OCI-LY1 (cell line): ENCODE measurements around the gene PCNT.

Experiments
- H2AFZ ChIP-seq: fragments of 200-600 bp; sonication (generic), shearing (Covaris generic); 2 replicates; pipeline ENCODE4 v1.6.0; 2014; ENCODE audit warnings: antibody characterized with exemption, mild to moderate bottlenecking, low read length
- H3F3A ChIP-seq: fragments of 200-600 bp; sonication (generic), shearing (Covaris generic); 2 replicates; pipeline ENCODE4 v1.6.0; 2014; ENCODE audit warnings: mild to moderate bottlenecking, antibody characterized with exemption, low read length, moderate library complexity; ENCODE audit not compliant: insufficient read depth
- H3K27ac ChIP-seq: fragments of 200-600 bp; sonication (generic); 2 replicates; pipeline ENCODE4 v1.5.1; 2014; ENCODE audit warnings: low read length, mixed run types, mild to moderate bottlenecking, low read depth; ENCODE audit not compliant: poor library complexity, severe bottlenecking
- H3K27me3 ChIP-seq: fragments of 200-600 bp; sonication (generic); 2 replicates; pipeline ENCODE4 v1.6.0; 2014; ENCODE audit warnings: antibody characterized with exemption, mild to moderate bottlenecking, low read length, moderate library complexity; ENCODE audit not compliant: insufficient read depth
- H3K36me3 ChIP-seq: fragments of 200-600 bp; sonication (generic); 2 replicates; pipeline ENCODE4 v1.6.1; 2014; ENCODE audit warnings: mild to moderate bottlenecking, antibody characterized with exemption, low read length, moderate library complexity, mixed read lengths; ENCODE audit not compliant: insufficient read depth
- H3K4me1 ChIP-seq: fragments of 200-600 bp; sonication (generic); 2 replicates; pipeline ENCODE4 v1.5.1; 2014; ENCODE audit warnings: mild to moderate bottlenecking, low read length, moderate library complexity; ENCODE audit not compliant: insufficient read depth, severe bottlenecking
- H3K4me2 ChIP-seq: fragments of 200-600 bp; sonication (generic), shearing (Covaris generic); 2 replicates; pipeline ENCODE4 v1.6.1; 2014; ENCODE audit warnings: low read length
- H3K4me3 ChIP-seq: fragments of 200-600 bp; sonication (generic); 2 replicates; pipeline ENCODE4 v1.5.1; 2014; ENCODE audit warnings: low read length, low read depth, mild to moderate bottlenecking, mixed read lengths; ENCODE audit not compliant: poor library complexity, severe bottlenecking
- H3K79me2 ChIP-seq: fragments of 200-600 bp; shearing (Covaris generic); 2 replicates; pipeline ENCODE4 v1.6.1; 2016; ENCODE audit warnings: mixed run types, low read length, mixed read lengths; ENCODE audit not compliant: insufficient read depth
- H3K9ac ChIP-seq: fragments of 200-600 bp; sonication (generic), shearing (Covaris generic); 2 replicates; pipeline ENCODE4 v1.6.1; 2014; ENCODE audit warnings: mild to moderate bottlenecking, low read length, mixed read lengths
- H3K9me2 ChIP-seq: fragments of 200-600 bp; sonication (generic), shearing (Covaris generic); 2 replicates; pipeline ENCODE4 v1.6.1; 2014; ENCODE audit warnings: low read depth, mild to moderate bottlenecking, low read length, mixed read lengths
- H3K9me3 ChIP-seq: fragments of 200-600 bp; shearing (Covaris generic); 2 replicates; pipeline ENCODE4 v1.6.1; 2014; ENCODE audit warnings: low read length, mixed read lengths
- H4K20me1 ChIP-seq: fragments of 200-600 bp; sonication (generic), shearing (Covaris generic); 2 replicates; pipeline ENCODE4 v1.6.0; 2016; ENCODE audit warnings: mild to moderate bottlenecking, low read length; ENCODE audit not compliant: insufficient read depth
- CTCF ChIP-seq: fragments of 200-600 bp; sonication (generic), shearing (Covaris generic); IDR thresholded peaks from 2 replicates; pipeline ENCODE4 v1.5.1; 2017; ENCODE audit warnings: mild to moderate bottlenecking, antibody characterized with exemption, low read length, moderate library complexity, mixed read lengths
- EZH2 ChIP-seq: fragments of 200-600 bp; sonication (generic), shearing (Covaris generic); IDR thresholded peaks from 2 replicates; pipeline ENCODE4 v1.8.0; 2017; ENCODE audit warnings: borderline replicate concordance, mixed run types, mild to moderate bottlenecking, antibody characterized with exemption, low read length, moderate library complexity, mixed read lengths

Gene PCNT

DNA sequence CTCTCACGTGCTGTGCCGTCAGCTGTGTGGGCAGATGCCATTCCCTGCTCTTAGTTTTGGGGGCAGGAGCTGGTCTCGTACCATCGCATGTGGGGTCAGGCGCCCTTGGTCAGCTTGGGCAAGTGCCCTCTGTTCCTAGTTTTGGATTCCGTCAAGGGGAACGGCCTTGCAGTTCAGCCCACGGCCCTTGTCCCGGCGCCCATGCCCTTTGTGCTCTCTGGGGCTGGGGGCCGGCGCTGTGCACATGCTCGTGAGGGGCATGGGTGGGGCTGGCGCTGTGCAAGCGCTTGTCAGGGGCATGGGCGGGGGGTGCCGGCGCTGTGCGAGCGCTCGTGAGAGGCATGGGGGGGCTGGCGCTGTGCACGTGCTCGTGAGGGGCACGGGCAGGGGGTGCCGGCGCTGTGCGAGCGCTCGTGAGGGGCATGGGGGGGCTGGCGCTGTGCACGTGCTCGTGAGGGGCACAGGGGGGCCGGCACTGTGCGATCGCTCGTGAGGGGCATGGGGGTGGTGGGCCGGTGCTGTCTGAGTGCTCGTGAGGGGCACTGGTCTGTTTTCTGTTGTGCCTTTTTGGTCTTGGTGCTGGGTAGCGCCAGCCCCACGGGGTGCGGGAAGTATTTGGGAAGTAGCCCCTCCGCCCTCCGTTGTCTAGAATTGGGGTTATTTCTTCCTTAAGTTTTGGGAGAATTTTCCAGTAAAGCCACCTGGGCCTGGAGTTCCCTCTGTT, 105.2 kb downstream of the PCNT start:
- no peak overlapping the region for H3K27ac ChIP-seq
- H3K4me1 ChIP-seq, result no peaks in the 10 kb centered on the region
- H4K20me1 ChIP-seq, result no peaks in the 10 kb centered on the region
- H2AFZ ChIP-seq, result no peak overlapping the region
- no peaks in the 10 kb centered on the region for H3K27me3 ChIP-seq
- no peak overlapping the region for H3K4me3 ChIP-seq
- TF ChIP-seq EZH2, result no peak
- TF ChIP-seq CTCF, result no peak
- H3F3A ChIP-seq, result no peaks in the 10 kb centered on the region
- H3K9me2 ChIP-seq, result no peaks in the 10 kb centered on the region
- H3K36me3 ChIP-seq, result peaks cover 55% of the 10 kb centered on the region
- no peak overlapping the region for H3K4me2 ChIP-seq
- no peaks in the 10 kb centered on the region for H3K79me2 ChIP-seq
- no peaks in the 10 kb centered on the region for H3K9me3 ChIP-seq
- no peak overlapping the region for H3K9ac ChIP-seq

DNA sequence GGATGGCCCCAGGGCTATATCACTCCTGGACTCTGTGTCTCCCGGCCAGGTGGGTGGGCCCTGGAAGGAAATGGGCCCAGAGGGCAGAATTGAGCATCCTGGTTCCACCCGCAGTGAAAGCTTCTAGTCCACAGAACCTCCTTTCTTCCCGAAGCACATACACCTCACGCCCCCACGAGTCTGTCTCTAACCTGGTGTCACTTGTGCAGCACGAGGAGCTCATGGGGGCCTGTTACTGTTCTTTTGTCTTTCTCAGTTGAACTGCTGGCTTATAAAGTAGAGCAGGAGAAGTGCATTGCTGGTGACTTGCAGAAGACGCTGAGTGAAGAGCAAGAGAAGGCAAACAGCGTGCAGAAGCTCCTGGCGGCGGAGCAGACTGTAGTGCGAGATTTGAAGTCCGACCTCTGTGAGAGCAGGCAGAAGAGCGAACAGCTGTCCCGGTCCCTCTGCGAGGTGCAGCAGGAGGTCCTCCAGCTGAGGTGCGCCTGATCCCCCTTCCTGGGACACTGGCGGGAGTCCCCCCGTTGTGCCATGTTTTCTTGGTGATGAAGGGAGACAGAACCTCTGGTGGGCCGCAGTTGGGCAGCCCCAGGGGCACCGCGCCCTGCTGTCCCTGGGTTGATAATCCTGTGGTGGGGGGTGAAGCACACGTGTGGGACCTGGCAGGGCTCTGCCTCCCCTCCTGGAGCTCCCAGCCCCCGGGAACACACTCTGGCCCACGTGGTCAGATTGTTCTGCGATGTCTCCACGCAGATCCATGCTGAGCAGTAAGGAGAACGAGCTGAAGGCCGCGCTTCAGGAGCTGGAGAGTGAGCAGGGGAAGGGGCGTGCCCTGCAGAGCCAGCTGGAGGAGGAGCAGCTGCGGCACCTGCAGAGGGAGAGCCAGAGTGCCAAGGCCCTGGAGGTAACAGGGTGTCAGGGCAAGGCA, 106.1 kb downstream of the PCNT start:
- Histone ChIP-seq H3K4me3 (no peak overlapping the region), H3K4me1 (no peaks in the 10 kb centered on the region), H3K9me2 (no peaks in the 10 kb centered on the region), H3K36me3 (peaks cover 63% of the 10 kb centered on the region), H3F3A (no peaks in the 10 kb centered on the region), H3K27me3 (no peaks in the 10 kb centered on the region), H4K20me1 (no peaks in the 10 kb centered on the region), H3K4me2 (no peak overlapping the region), H3K27ac (no peak overlapping the region), H3K9ac (no peak overlapping the region), H2AFZ (no peak overlapping the region), H3K79me2 (no peaks in the 10 kb centered on the region), H3K9me3 (no peaks in the 10 kb centered on the region)
- TF ChIP-seq CTCF (no peak), EZH2 (no peak)

DNA sequence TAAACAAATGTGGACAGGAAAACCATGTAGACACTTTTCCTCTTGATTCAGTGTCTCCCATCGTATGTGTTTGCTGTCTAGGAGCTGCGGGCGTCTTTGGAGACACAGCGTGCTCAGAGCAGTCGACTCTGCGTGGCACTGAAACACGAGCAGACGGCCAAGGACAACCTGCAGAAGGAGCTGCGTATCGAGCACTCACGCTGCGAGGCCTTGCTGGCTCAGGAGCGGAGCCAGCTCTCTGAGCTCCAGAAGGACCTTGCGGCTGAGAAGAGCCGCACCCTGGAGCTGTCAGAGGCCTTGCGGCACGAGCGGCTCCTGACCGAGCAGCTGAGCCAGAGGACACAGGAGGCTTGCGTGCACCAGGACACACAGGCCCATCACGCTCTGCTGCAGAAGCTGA, 107.5 kb downstream of the PCNT start:
- no peak overlapping the region for H3K4me2 ChIP-seq
- no peaks in the 10 kb centered on the region for H3K9me3 ChIP-seq
- no peaks in the 10 kb centered on the region for H4K20me1 ChIP-seq
- no peaks in the 10 kb centered on the region for H3F3A ChIP-seq
- no peaks in the 10 kb centered on the region for H3K27me3 ChIP-seq
- no peak overlapping the region for H3K4me3 ChIP-seq
- H3K9ac ChIP-seq, result no peak overlapping the region
- H3K9me2 ChIP-seq, result no peaks in the 10 kb centered on the region
- TF ChIP-seq CTCF, result no peak
- TF ChIP-seq EZH2, result no peak
- no peak overlapping the region for H2AFZ ChIP-seq
- no peaks in the 10 kb centered on the region for H3K4me1 ChIP-seq
- no peaks in the 10 kb centered on the region for H3K79me2 ChIP-seq
- H3K27ac ChIP-seq, result no peak overlapping the region
- H3K36me3 ChIP-seq, result peaks cover 71% of the 10 kb centered on the region
